H1 (cell line): ENCODE data around the gene SIGLEC15. TPM values are rescaled to one million over a fixed set of nuclear protein-coding genes. Genes with fewer than 3 reads are reported as not detected.

Experiments
- CTCF ChIA-PET: fragments of 300-600 bp; sonication (Branson Sonifier 250); formaldehyde crosslinking; loops from one replicate; lab custom pipeline; 2021; ENCODE audit not compliant: partially characterized antibody; lab: Charles Lee
- POLR2A ChIA-PET: fragments of 300-600 bp; sonication (Branson Sonifier 250); formaldehyde crosslinking; loops from one replicate; lab custom pipeline; 2021; ENCODE audit warnings: inconsistent platforms; ENCODE audit not compliant: partially characterized antibody; lab: Charles Lee
- DNase-seq, 2 experiments: peaks; one replicate each; pipeline versions ENCODE4 v3.0.0 to v3.0.0-alpha.2; 2010 to 2022; ENCODE audit warnings: low spot score in 2 of 2, low read depth in 1 of 2, mixed read lengths in 1 of 2
- FAIRE-seq: peaks from 2 replicates; lab custom pipeline; 2011; peaks lifted over from hg19 to GRCh38; lab: Jason Lieb, UNC
- H2AFZ ChIP-seq: 2 replicates; pipeline ENCODE4 v1.8.1; 2012; ENCODE audit warnings: low read length, inconsistent platforms
- H2AK5ac ChIP-seq: 2 replicates; pipeline ENCODE4 v1.6.1; 2013; ENCODE audit warnings: low read depth, low read length
- H2BK120ac ChIP-seq: replicated peaks from 2 replicates; pipeline ENCODE3; 2013; ENCODE audit warnings: low read depth, low read length, inconsistent platforms
- H2BK12ac ChIP-seq: 2 replicates; pipeline ENCODE4 v1.6.1; 2013; ENCODE audit warnings: low read depth, low read length
- H2BK15ac ChIP-seq: 2 replicates; pipeline ENCODE4 v1.6.1; 2013; ENCODE audit warnings: low read length
- H2BK20ac ChIP-seq: 2 replicates; pipeline ENCODE4 v1.6.1; 2013; ENCODE audit warnings: low read length
- H2BK5ac ChIP-seq: 2 replicates; pipeline ENCODE4 v1.6.1; 2013; ENCODE audit warnings: low read depth, low read length
- H3K14ac ChIP-seq: 2 replicates; pipeline ENCODE4 v1.6.1; 2013; ENCODE audit warnings: inconsistent platforms; ENCODE audit not compliant: insufficient read length
- H3K18ac ChIP-seq: 2 replicates; pipeline ENCODE4 v1.6.1; 2013; ENCODE audit warnings: low read length; ENCODE audit errors: extremely low read depth
- H3K23ac ChIP-seq: 2 replicates; pipeline ENCODE4 v1.6.1; 2013; ENCODE audit warnings: inconsistent platforms; ENCODE audit not compliant: insufficient read length
- H3K23me2 ChIP-seq: 2 replicates; pipeline ENCODE4 v1.6.1; 2013; ENCODE audit warnings: low read depth, low read length
- H3K27ac ChIP-seq: 2 replicates; pipeline ENCODE4 v1.6.1; 2011; ENCODE audit warnings: low read depth, low read length, inconsistent platforms
- H3K27me3 ChIP-seq, 4 experiments: replicated peaks in 1 of 4; 1 replicate in 1 of 4; 2 replicates in 3 of 4; pipeline versions ENCODE4 v1.6.1 to v1.8.1; 2011 to 2013; ENCODE audit warnings: low read length in 3 of 4, mild to moderate bottlenecking in 3 of 4, inconsistent platforms in 2 of 4, mixed read lengths in 2 of 4, moderate library complexity in 1 of 4; ENCODE audit not compliant: control insufficient read depth in 3 of 4, insufficient read depth in 3 of 4; ENCODE audit errors: extremely low read depth in 1 of 4
- H3K36me3 ChIP-seq, 4 experiments: 2 replicates each; pipeline versions ENCODE4 v1.6.1 to v1.8.1; 2011 to 2013; ENCODE audit warnings: mild to moderate bottlenecking in 4 of 4, low read length in 3 of 4, moderate library complexity in 2 of 4, control low read depth in 1 of 4, inconsistent platforms in 1 of 4; ENCODE audit not compliant: insufficient read depth in 4 of 4, control insufficient read depth in 2 of 4
- H3K4ac ChIP-seq: replicated peaks from 2 replicates; pipeline ENCODE3; 2013; ENCODE audit warnings: low read length, low read depth, mixed read lengths, inconsistent platforms; ENCODE audit not compliant: insufficient read length
- H3K4me1 ChIP-seq, 4 experiments: replicated peaks in 1 of 4; 1 replicate in 1 of 4; 2 replicates in 3 of 4; pipeline versions ENCODE4 v1.6.1 to v1.8.1; 2011 to 2013; ENCODE audit warnings: low read length in 3 of 4, inconsistent platforms in 2 of 4, mixed read lengths in 1 of 4; ENCODE audit not compliant: insufficient read depth in 4 of 4, control insufficient read depth in 3 of 4
- H3K4me2 ChIP-seq, 2 experiments: 2 replicates each; pipeline versions ENCODE4 v1.6.1 to v1.8.1; 2011 to 2013; ENCODE audit warnings: low read depth in 2 of 2, low read length in 2 of 2, control low read depth in 1 of 2, inconsistent platforms in 1 of 2, mild to moderate bottlenecking in 1 of 2; ENCODE audit not compliant: insufficient read depth in 1 of 2
- H3K4me3 ChIP-seq, 4 experiments: fragments of 200-600, 300-600 bp in 1 of 4; sonication (generic), shearing (Covaris generic), sonication (Bioruptor Twin) in 1 of 4; 2 replicates each; pipeline versions ENCODE4 v1.5.1 to v1.8.1; 2011 to 2016; ENCODE audit warnings: low read length in 4 of 4, low read depth in 3 of 4, control low read depth in 2 of 4, inconsistent platforms in 2 of 4, mild to moderate bottlenecking in 2 of 4, mixed read lengths in 1 of 4, moderate library complexity in 1 of 4; ENCODE audit not compliant: insufficient read depth in 2 of 4; ENCODE audit errors: extremely low read depth in 1 of 4
- H3K56ac ChIP-seq: replicated peaks from 2 replicates; pipeline ENCODE3; 2013; ENCODE audit warnings: low read depth, mild to moderate bottlenecking, mixed read lengths, low read length, inconsistent platforms; ENCODE audit not compliant: insufficient read length
- H3K79me1 ChIP-seq: 2 replicates; pipeline ENCODE4 v1.6.1; 2013; ENCODE audit warnings: low read depth, low read length, control low read depth
- H3K79me2 ChIP-seq, 2 experiments: 2 replicates each; pipeline versions ENCODE4 v1.6.1 to v1.8.1; 2012 to 2013; ENCODE audit warnings: low read length in 2 of 2, mild to moderate bottlenecking in 2 of 2, inconsistent platforms in 1 of 2; ENCODE audit not compliant: insufficient read depth in 2 of 2, control insufficient read depth in 1 of 2
- H3K9ac ChIP-seq, 4 experiments: replicated peaks in 1 of 4; 1 replicate in 1 of 4; 2 replicates in 3 of 4; pipeline versions ENCODE4 v1.6.1 to v1.8.1; 2011 to 2013; ENCODE audit warnings: low read depth in 3 of 4, low read length in 3 of 4, control low read depth in 2 of 4, mild to moderate bottlenecking in 2 of 4, moderate library complexity in 2 of 4, inconsistent platforms in 1 of 4; ENCODE audit errors: extremely low read depth in 1 of 4
- H3K9me3 ChIP-seq, 2 experiments: 2 replicates each; pipeline versions ENCODE4 v1.6.1 to v1.8.1; 2012 to 2013; ENCODE audit warnings: mild to moderate bottlenecking in 2 of 2, moderate library complexity in 2 of 2, control low read depth in 1 of 2, inconsistent platforms in 1 of 2, low read depth in 1 of 2, low read length in 1 of 2, mixed read lengths in 1 of 2; ENCODE audit not compliant: insufficient read depth in 2 of 2
- H4K20me1 ChIP-seq, 2 experiments: replicated peaks in 1 of 2; 2 replicates each; pipeline versions ENCODE3 to v1.8.1; 2011 to 2013; ENCODE audit warnings: inconsistent platforms in 2 of 2, low read length in 2 of 2, mild to moderate bottlenecking in 1 of 2; ENCODE audit not compliant: insufficient read depth in 2 of 2, control insufficient read depth in 1 of 2
- H4K5ac ChIP-seq: 2 replicates; pipeline ENCODE4 v1.6.1; 2013; ENCODE audit warnings: low read length, low read depth, mixed read lengths, inconsistent platforms; ENCODE audit not compliant: insufficient read length
- H4K8ac ChIP-seq: 2 replicates; pipeline ENCODE4 v1.8.0; 2013; ENCODE audit warnings: mild to moderate bottlenecking, moderate library complexity, low read length, inconsistent platforms; ENCODE audit not compliant: insufficient read depth; ENCODE audit errors: extremely low read depth
- H4K91ac ChIP-seq: replicated peaks from 2 replicates; pipeline ENCODE3; 2013; ENCODE audit warnings: low read length, mixed read lengths, inconsistent platforms; ENCODE audit not compliant: insufficient read length
- RFX5 ChIP-seq: IDR thresholded peaks from 2 replicates; pipeline ENCODE4 v1.6.1; 2011; ENCODE audit warnings: low read depth, low read length, improper control_type of control experiment, borderline replicate concordance
- WGBS, 2 experiments: shearing (Covaris generic) in 1 of 2; methylation state at CpG; one replicate each; pipeline versions ENCODE4 v1.1.6 to v1.1.7; 2013 to 2015; ENCODE audit warnings: low lambda C conversion rate in 2 of 2, mixed read lengths in 2 of 2, inconsistent platforms in 1 of 2, low coverage in 1 of 2, missing lambda C conversion rate in 1 of 2; ENCODE audit not compliant: insufficient replicate concordance in 2 of 2, insufficient coverage in 1 of 2, insufficient read length in 1 of 2; ENCODE audit errors: extremely low coverage in 1 of 2, missing lambda C conversion rate in 1 of 2; 5-methylcytosine and 5-hydroxymethylcytosine counted together
- polyA plus RNA-seq, 7 experiments: library from polyadenylated mRNA; depleted of rRNA in 3 of 7; stranded (reverse) in 5 of 7; unstranded in 2 of 7; fragments of >200 nt in 5 of 7; fragments of 200-250 nt in 2 of 7; gene quantifications; 1 replicate in 5 of 7; 2 replicates in 1 of 7; 4 replicates in 1 of 7; pipeline versions ENCODE4 v1.2.1 to v1.2.3, GENCODE V29; 2011 to 2013; ENCODE audit warnings: missing spikeins in 2 of 7, mixed read lengths in 2 of 7
- total RNA-seq: library from RNA; stranded (reverse); fragmentation: NEBNext Ultra II Directional; extraction: Animal tissue kit (Norgen Biotek cat#: 25700); gene quantifications from 2 replicates; pipeline ENCODE4 v1.2.1, GENCODE V29; 2021

SIGLEC15 gene
- total and polyA plus RNA-seq, 2 of the 8 experiments (the other 6 are each of a cell fraction or from before 2014, with no cell fraction given), result 0.20 to 0.37 TPM

DNA sequence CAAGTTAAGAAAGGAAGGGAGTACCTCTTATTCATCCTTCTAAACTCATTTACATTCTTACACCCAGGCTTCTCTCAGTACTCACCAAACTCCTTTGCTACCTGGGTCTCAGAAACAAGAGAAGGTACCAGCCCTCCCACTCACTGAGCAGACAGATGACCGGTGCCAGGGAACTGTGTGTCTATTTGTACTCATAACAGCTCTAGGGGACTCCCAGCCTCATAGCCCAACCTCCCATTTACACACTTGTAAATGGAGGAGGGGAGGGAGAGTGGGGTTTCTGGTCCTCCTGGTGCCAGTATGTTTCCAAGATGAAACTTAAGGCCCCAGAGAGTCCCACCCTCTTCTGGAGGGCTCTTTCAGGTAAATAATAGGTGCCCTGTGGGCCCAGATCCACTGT is 42.8 kb upstream of the SIGLEC15 start:
- no peak for FAIRE-seq
- peak overlapping the region; percentile 71; the same call in 1 of the 2 replicates for H2AFZ ChIP-seq
- WGBS, 2 experiments, result 85% methylated on average over 1 of the region's 1 CpG; no CpG with 5 or more reads in 1 of the 2 experiments
- no peak for TF ChIP-seq RFX5

More for the DNA sequence above, 42.8 kb upstream of the SIGLEC15 start:
- Histone ChIP-seq H3K79me1 (no peaks in the 10 kb centered on the region), H2BK5ac (peak overlapping the region; percentile 72; the same call in 1 of the 2 replicates), H3K18ac (no peak overlapping the region; the same call in none of the 2 replicates), H3K4ac (no peak overlapping the region), H3K79me2 (no peaks in the 10 kb centered on the region), H2BK15ac (no peak overlapping the region), H4K91ac (no peak overlapping the region), H3K14ac (no peak overlapping the region), H3K4me1 (peaks cover 0 to 15% (median 6%) of the 10 kb centered on the region in 4 experiments; a peak in 4 of 7 replicates), H3K56ac (no peak overlapping the region), H3K4me2 (0 out of 4 replicates have a peak overlapping the region, but pooled peaks of 1 of the 2 experiments have one; percentile 21), H3K36me3 (no peaks in the 10 kb centered on the region), H2BK120ac (no peak overlapping the region), H3K4me3 (no peak overlapping the region), H2AK5ac (no peak overlapping the region), H3K27ac (no peak overlapping the region), H3K27me3 (no peaks in the 10 kb centered on the region), H3K9me3 (no peaks in the 10 kb centered on the region), H3K23me2 (no peaks in the 10 kb centered on the region), H3K23ac (no peak overlapping the region), H3K9ac (no peak overlapping the region), H4K8ac (no peak overlapping the region), H4K5ac (no peak overlapping the region), H4K20me1 (no peaks in the 10 kb centered on the region), H2BK12ac (peak overlapping the region; percentile 84; the same call in 1 of the 2 replicates), H2BK20ac (peak overlapping the region; percentile 67; the same call in 1 of the 2 replicates)
- ChIA-PET CTCF (interaction anchor here (2.3 kb wide), 1 partner anchor 23 kb away, joined by 6 read pairs; no protein-coding TSS in a partner anchor), POLR2A (interaction anchor here (0.8 kb wide), 1 partner anchor 9 kb away, joined by 3 read pairs; no protein-coding TSS in a partner anchor)
- DNase-seq, result no peak
